HCT116 (cell line): ENCODE measurements around the gene SLC25A21.

Experiments used
- POLR2A ChIP-seq: IDR thresholded peaks from 2 replicates; pipeline ENCODE4 v1.7.0; 2011; ENCODE audit warnings: borderline replicate concordance; ENCODE audit not compliant: insufficient read depth, insufficient read length; ENCODE audit errors: extremely low read depth
- SIN3A ChIP-seq: IDR thresholded peaks from 2 replicates; pipeline ENCODE4 v1.6.1; 2012; ENCODE audit warnings: low read depth
- TF ChIP-seq, protein P1 (sequence below), 3 experiments: fragments of 200-600 bp in 1 of 3; sonication (generic) in 1 of 3; IDR thresholded peaks in 2 of 3; conservative IDR thresholded peaks in 1 of 3; 2 replicates each; pipeline ENCODE4 v1.5.1; 2012 to 2017; ENCODE audit warnings: low read depth in 2 of 3, low read length in 2 of 3, antibody characterized with exemption in 1 of 3, borderline replicate concordance in 1 of 3, control low read depth in 1 of 3, mild to moderate bottlenecking in 1 of 3, mixed read lengths in 1 of 3, mixed run types in 1 of 3, moderate library complexity in 1 of 3; ENCODE audit not compliant: insufficient read depth in 1 of 3

DNA sequence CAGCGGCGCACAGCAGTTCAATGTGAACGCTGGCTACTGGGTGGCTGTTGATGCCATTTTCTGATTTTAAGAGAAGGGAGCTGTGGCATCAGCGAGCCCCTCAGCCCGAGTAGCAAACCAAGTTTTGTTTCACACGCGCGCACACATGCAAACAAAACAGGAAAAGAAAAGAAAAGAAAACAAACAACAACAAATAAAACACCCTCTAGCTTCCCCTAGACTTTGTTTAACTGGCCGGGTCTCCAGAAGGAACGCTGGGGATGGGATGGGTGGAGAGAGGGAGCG, 510.2 kb downstream of the SLC25A21 start:
- TF ChIP-seq, protein P1, sequence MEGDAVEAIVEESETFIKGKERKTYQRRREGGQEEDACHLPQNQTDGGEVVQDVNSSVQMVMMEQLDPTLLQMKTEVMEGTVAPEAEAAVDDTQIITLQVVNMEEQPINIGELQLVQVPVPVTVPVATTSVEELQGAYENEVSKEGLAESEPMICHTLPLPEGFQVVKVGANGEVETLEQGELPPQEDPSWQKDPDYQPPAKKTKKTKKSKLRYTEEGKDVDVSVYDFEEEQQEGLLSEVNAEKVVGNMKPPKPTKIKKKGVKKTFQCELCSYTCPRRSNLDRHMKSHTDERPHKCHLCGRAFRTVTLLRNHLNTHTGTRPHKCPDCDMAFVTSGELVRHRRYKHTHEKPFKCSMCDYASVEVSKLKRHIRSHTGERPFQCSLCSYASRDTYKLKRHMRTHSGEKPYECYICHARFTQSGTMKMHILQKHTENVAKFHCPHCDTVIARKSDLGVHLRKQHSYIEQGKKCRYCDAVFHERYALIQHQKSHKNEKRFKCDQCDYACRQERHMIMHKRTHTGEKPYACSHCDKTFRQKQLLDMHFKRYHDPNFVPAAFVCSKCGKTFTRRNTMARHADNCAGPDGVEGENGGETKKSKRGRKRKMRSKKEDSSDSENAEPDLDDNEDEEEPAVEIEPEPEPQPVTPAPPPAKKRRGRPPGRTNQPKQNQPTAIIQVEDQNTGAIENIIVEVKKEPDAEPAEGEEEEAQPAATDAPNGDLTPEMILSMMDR (IDR thresholded peaks at IDR 0.05 in 2 of 3, conservative IDR thresholded peaks at IDR 0.05 in 1 of 3; ENCODE audit: borderline replicate concordance in 1 of 3, insufficient read depth in 1 of 3, low read depth in 2 of 3, low read length in 2 of 3) = no peak
- no peak for TF ChIP-seq POLR2A
- TF ChIP-seq SIN3A = no peak
